Loucy (cell line): ENCODE results near the gene GPATCH4.

Source experiments
- EZH2phosphoT487 ChIP-seq: fragments of 200-600 bp; IDR thresholded peaks from 2 replicates; pipeline ENCODE4 v1.6.1; 2018; ENCODE audit warnings: antibody characterized with exemption, mild to moderate bottlenecking, moderate library complexity, borderline replicate concordance
- TF ChIP-seq, protein P1 (sequence below): fragments of 200-600 bp; sonication (generic); conservative IDR thresholded peaks from 2 replicates; pipeline ENCODE4 v1.5.1; 2014; ENCODE audit warnings: mild to moderate bottlenecking, antibody characterized with exemption, low read length

DNA sequence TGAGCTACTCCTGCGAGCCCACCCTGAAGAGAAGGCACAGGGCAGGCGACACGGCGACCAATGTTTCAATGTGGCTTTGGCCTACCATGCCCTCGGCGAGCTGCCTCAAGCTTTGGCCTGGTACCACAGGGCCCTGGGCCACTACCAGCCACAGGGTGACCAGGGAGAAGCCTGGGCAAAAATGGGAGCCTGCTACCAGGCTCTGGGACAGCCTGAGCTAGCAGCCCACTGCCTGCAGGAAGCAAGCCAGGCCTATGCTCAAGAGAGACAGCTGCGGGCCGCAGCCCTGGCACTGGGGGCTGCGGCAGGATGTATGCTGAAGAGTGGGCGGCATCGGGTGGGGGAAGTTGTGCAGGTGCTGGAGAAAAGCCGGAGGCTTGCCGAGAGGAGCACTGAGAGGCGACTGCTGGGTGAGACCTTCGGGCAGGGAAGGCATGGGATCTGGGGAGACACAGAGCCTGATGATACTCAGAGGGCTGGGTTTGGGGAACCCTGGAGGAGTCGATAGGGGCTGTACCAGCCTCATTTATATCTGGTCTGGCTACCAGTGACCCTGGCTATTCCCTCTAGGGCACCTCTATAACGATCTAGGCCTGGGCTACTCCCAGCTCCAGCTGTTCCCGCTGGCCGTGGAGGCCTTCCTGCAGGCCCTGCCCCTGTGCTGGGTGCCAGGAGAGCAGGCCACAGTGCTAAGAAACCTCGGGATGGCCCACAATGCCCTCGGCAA is 19.5 kb downstream of the GPATCH4 start:
- TF ChIP-seq, protein P1, sequence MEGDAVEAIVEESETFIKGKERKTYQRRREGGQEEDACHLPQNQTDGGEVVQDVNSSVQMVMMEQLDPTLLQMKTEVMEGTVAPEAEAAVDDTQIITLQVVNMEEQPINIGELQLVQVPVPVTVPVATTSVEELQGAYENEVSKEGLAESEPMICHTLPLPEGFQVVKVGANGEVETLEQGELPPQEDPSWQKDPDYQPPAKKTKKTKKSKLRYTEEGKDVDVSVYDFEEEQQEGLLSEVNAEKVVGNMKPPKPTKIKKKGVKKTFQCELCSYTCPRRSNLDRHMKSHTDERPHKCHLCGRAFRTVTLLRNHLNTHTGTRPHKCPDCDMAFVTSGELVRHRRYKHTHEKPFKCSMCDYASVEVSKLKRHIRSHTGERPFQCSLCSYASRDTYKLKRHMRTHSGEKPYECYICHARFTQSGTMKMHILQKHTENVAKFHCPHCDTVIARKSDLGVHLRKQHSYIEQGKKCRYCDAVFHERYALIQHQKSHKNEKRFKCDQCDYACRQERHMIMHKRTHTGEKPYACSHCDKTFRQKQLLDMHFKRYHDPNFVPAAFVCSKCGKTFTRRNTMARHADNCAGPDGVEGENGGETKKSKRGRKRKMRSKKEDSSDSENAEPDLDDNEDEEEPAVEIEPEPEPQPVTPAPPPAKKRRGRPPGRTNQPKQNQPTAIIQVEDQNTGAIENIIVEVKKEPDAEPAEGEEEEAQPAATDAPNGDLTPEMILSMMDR: no peak
- TF ChIP-seq EZH2phosphoT487: no peak
